H1 (cell line): ENCODE data around the gene INCENP. TPM values are rescaled to one million over a fixed set of nuclear protein-coding genes. Genes with fewer than 3 reads are reported as not detected.

Source experiments
- CTCF ChIA-PET: fragments of 300-600 bp; sonication (Branson Sonifier 250); formaldehyde crosslinking; loops from one replicate; lab custom pipeline; 2021; ENCODE audit not compliant: partially characterized antibody; lab: Charles Lee
- POLR2A ChIA-PET: fragments of 300-600 bp; sonication (Branson Sonifier 250); formaldehyde crosslinking; loops from one replicate; lab custom pipeline; 2021; ENCODE audit warnings: inconsistent platforms; ENCODE audit not compliant: partially characterized antibody; lab: Charles Lee
- DNase-seq, 2 experiments: peaks; one replicate each; pipeline versions ENCODE4 v3.0.0 to v3.0.0-alpha.2; 2010 to 2022; ENCODE audit warnings: low spot score in 2 of 2, low read depth in 1 of 2, mixed read lengths in 1 of 2
- FAIRE-seq: peaks from 2 replicates; lab custom pipeline; 2011; peaks lifted over from hg19 to GRCh38; lab: Jason Lieb, UNC
- H2AFZ ChIP-seq: 2 replicates; pipeline ENCODE4 v1.8.1; 2012; ENCODE audit warnings: low read length, inconsistent platforms
- H2AK5ac ChIP-seq: 2 replicates; pipeline ENCODE4 v1.6.1; 2013; ENCODE audit warnings: low read depth, low read length
- H2BK120ac ChIP-seq: replicated peaks from 2 replicates; pipeline ENCODE3; 2013; ENCODE audit warnings: low read depth, low read length, inconsistent platforms
- H2BK12ac ChIP-seq: 2 replicates; pipeline ENCODE4 v1.6.1; 2013; ENCODE audit warnings: low read depth, low read length
- H2BK15ac ChIP-seq: 2 replicates; pipeline ENCODE4 v1.6.1; 2013; ENCODE audit warnings: low read length
- H2BK20ac ChIP-seq: 2 replicates; pipeline ENCODE4 v1.6.1; 2013; ENCODE audit warnings: low read length
- H2BK5ac ChIP-seq: 2 replicates; pipeline ENCODE4 v1.6.1; 2013; ENCODE audit warnings: low read depth, low read length
- H3K14ac ChIP-seq: 2 replicates; pipeline ENCODE4 v1.6.1; 2013; ENCODE audit warnings: inconsistent platforms; ENCODE audit not compliant: insufficient read length
- H3K18ac ChIP-seq: 2 replicates; pipeline ENCODE4 v1.6.1; 2013; ENCODE audit warnings: low read length; ENCODE audit errors: extremely low read depth
- H3K23ac ChIP-seq: 2 replicates; pipeline ENCODE4 v1.6.1; 2013; ENCODE audit warnings: inconsistent platforms; ENCODE audit not compliant: insufficient read length
- H3K23me2 ChIP-seq: 2 replicates; pipeline ENCODE4 v1.6.1; 2013; ENCODE audit warnings: low read depth, low read length
- H3K27ac ChIP-seq: 2 replicates; pipeline ENCODE4 v1.6.1; 2011; ENCODE audit warnings: low read depth, low read length, inconsistent platforms
- H3K27me3 ChIP-seq, 4 experiments: replicated peaks in 1 of 4; 1 replicate in 1 of 4; 2 replicates in 3 of 4; pipeline versions ENCODE4 v1.6.1 to v1.8.1; 2011 to 2013; ENCODE audit warnings: low read length in 3 of 4, mild to moderate bottlenecking in 3 of 4, inconsistent platforms in 2 of 4, mixed read lengths in 2 of 4, moderate library complexity in 1 of 4; ENCODE audit not compliant: control insufficient read depth in 3 of 4, insufficient read depth in 3 of 4; ENCODE audit errors: extremely low read depth in 1 of 4
- H3K36me3 ChIP-seq, 4 experiments: 2 replicates each; pipeline versions ENCODE4 v1.6.1 to v1.8.1; 2011 to 2013; ENCODE audit warnings: mild to moderate bottlenecking in 4 of 4, low read length in 3 of 4, moderate library complexity in 2 of 4, control low read depth in 1 of 4, inconsistent platforms in 1 of 4; ENCODE audit not compliant: insufficient read depth in 4 of 4, control insufficient read depth in 2 of 4
- H3K4ac ChIP-seq: replicated peaks from 2 replicates; pipeline ENCODE3; 2013; ENCODE audit warnings: low read length, low read depth, mixed read lengths, inconsistent platforms; ENCODE audit not compliant: insufficient read length
- H3K4me1 ChIP-seq, 4 experiments: replicated peaks in 1 of 4; 1 replicate in 1 of 4; 2 replicates in 3 of 4; pipeline versions ENCODE4 v1.6.1 to v1.8.1; 2011 to 2013; ENCODE audit warnings: low read length in 3 of 4, inconsistent platforms in 2 of 4, mixed read lengths in 1 of 4; ENCODE audit not compliant: insufficient read depth in 4 of 4, control insufficient read depth in 3 of 4
- H3K4me2 ChIP-seq, 2 experiments: 2 replicates each; pipeline versions ENCODE4 v1.6.1 to v1.8.1; 2011 to 2013; ENCODE audit warnings: low read depth in 2 of 2, low read length in 2 of 2, control low read depth in 1 of 2, inconsistent platforms in 1 of 2, mild to moderate bottlenecking in 1 of 2; ENCODE audit not compliant: insufficient read depth in 1 of 2
- H3K4me3 ChIP-seq, 4 experiments: fragments of 200-600, 300-600 bp in 1 of 4; sonication (generic), shearing (Covaris generic), sonication (Bioruptor Twin) in 1 of 4; 2 replicates each; pipeline versions ENCODE4 v1.5.1 to v1.8.1; 2011 to 2016; ENCODE audit warnings: low read length in 4 of 4, low read depth in 3 of 4, control low read depth in 2 of 4, inconsistent platforms in 2 of 4, mild to moderate bottlenecking in 2 of 4, mixed read lengths in 1 of 4, moderate library complexity in 1 of 4; ENCODE audit not compliant: insufficient read depth in 2 of 4; ENCODE audit errors: extremely low read depth in 1 of 4
- H3K56ac ChIP-seq: replicated peaks from 2 replicates; pipeline ENCODE3; 2013; ENCODE audit warnings: low read depth, mild to moderate bottlenecking, mixed read lengths, low read length, inconsistent platforms; ENCODE audit not compliant: insufficient read length
- H3K79me1 ChIP-seq: 2 replicates; pipeline ENCODE4 v1.6.1; 2013; ENCODE audit warnings: low read depth, low read length, control low read depth
- H3K79me2 ChIP-seq, 2 experiments: 2 replicates each; pipeline versions ENCODE4 v1.6.1 to v1.8.1; 2012 to 2013; ENCODE audit warnings: low read length in 2 of 2, mild to moderate bottlenecking in 2 of 2, inconsistent platforms in 1 of 2; ENCODE audit not compliant: insufficient read depth in 2 of 2, control insufficient read depth in 1 of 2
- H3K9ac ChIP-seq, 4 experiments: replicated peaks in 1 of 4; 1 replicate in 1 of 4; 2 replicates in 3 of 4; pipeline versions ENCODE4 v1.6.1 to v1.8.1; 2011 to 2013; ENCODE audit warnings: low read depth in 3 of 4, low read length in 3 of 4, control low read depth in 2 of 4, mild to moderate bottlenecking in 2 of 4, moderate library complexity in 2 of 4, inconsistent platforms in 1 of 4; ENCODE audit errors: extremely low read depth in 1 of 4
- H3K9me3 ChIP-seq, 2 experiments: 2 replicates each; pipeline versions ENCODE4 v1.6.1 to v1.8.1; 2012 to 2013; ENCODE audit warnings: mild to moderate bottlenecking in 2 of 2, moderate library complexity in 2 of 2, control low read depth in 1 of 2, inconsistent platforms in 1 of 2, low read depth in 1 of 2, low read length in 1 of 2, mixed read lengths in 1 of 2; ENCODE audit not compliant: insufficient read depth in 2 of 2
- H4K20me1 ChIP-seq, 2 experiments: replicated peaks in 1 of 2; 2 replicates each; pipeline versions ENCODE3 to v1.8.1; 2011 to 2013; ENCODE audit warnings: inconsistent platforms in 2 of 2, low read length in 2 of 2, mild to moderate bottlenecking in 1 of 2; ENCODE audit not compliant: insufficient read depth in 2 of 2, control insufficient read depth in 1 of 2
- H4K5ac ChIP-seq: 2 replicates; pipeline ENCODE4 v1.6.1; 2013; ENCODE audit warnings: low read length, low read depth, mixed read lengths, inconsistent platforms; ENCODE audit not compliant: insufficient read length
- H4K8ac ChIP-seq: 2 replicates; pipeline ENCODE4 v1.8.0; 2013; ENCODE audit warnings: mild to moderate bottlenecking, moderate library complexity, low read length, inconsistent platforms; ENCODE audit not compliant: insufficient read depth; ENCODE audit errors: extremely low read depth
- H4K91ac ChIP-seq: replicated peaks from 2 replicates; pipeline ENCODE3; 2013; ENCODE audit warnings: low read length, mixed read lengths, inconsistent platforms; ENCODE audit not compliant: insufficient read length
- CBX5 ChIP-seq: fragments of 300-800, 300-1000 bp; sonication (generic); IDR thresholded peaks from 2 replicates; pipeline ENCODE4 v1.7.1; 2016; ENCODE audit warnings: antibody characterized with exemption, low read length, low read depth
- CBX8 ChIP-seq: fragments of 300-800, 300-1000 bp; sonication (generic); IDR thresholded peaks from 2 replicates; pipeline ENCODE4 v1.7.1; 2016; ENCODE audit warnings: low read depth, low read length, borderline replicate concordance
- CREB1 ChIP-seq: IDR thresholded peaks from 2 replicates; pipeline ENCODE4 v1.6.1; 2012; ENCODE audit warnings: inconsistent platforms
- E2F6 ChIP-seq: IDR thresholded peaks from 2 replicates; pipeline ENCODE4 v1.6.1; 2012; ENCODE audit warnings: inconsistent platforms
- EZH2 ChIP-seq: fragments of 200-600 bp; sonication (generic); IDR thresholded peaks from 2 replicates; pipeline ENCODE4 v1.7.1; 2012; ENCODE audit warnings: low read depth, mild to moderate bottlenecking, moderate library complexity, low read length, inconsistent platforms; ENCODE audit not compliant: severe bottlenecking
- JUND ChIP-seq: IDR thresholded peaks from 2 replicates; pipeline ENCODE4 v1.6.1; 2011; ENCODE audit warnings: mild to moderate bottlenecking, improper control_type of control experiment, low read length
- KDM5A ChIP-seq: fragments of 200-600 bp; IDR thresholded peaks from 2 replicates; pipeline ENCODE4 v1.7.1; 2012; ENCODE audit warnings: mild to moderate bottlenecking, low read length, inconsistent platforms, mixed read lengths
- POU5F1 ChIP-seq: IDR thresholded peaks from 2 replicates; pipeline ENCODE4 v1.6.1; 2011; ENCODE audit warnings: low read depth, mild to moderate bottlenecking, low read length, moderate library complexity
- SAP30 ChIP-seq: fragments of 300-600 bp; sonication (generic); IDR thresholded peaks from 2 replicates; pipeline ENCODE4 v1.7.1; 2012; ENCODE audit warnings: low read length, moderate library complexity, mild to moderate bottlenecking, inconsistent platforms; ENCODE audit not compliant: insufficient read depth, insufficient replicate concordance
- SIRT6 ChIP-seq: IDR thresholded peaks from one replicate; pipeline ENCODE4 v1.7.1; 2012; ENCODE audit warnings: low read length, inconsistent platforms
- WGBS, 2 experiments: shearing (Covaris generic) in 1 of 2; methylation state at CpG; one replicate each; pipeline versions ENCODE4 v1.1.6 to v1.1.7; 2013 to 2015; ENCODE audit warnings: low lambda C conversion rate in 2 of 2, mixed read lengths in 2 of 2, inconsistent platforms in 1 of 2, low coverage in 1 of 2, missing lambda C conversion rate in 1 of 2; ENCODE audit not compliant: insufficient replicate concordance in 2 of 2, insufficient coverage in 1 of 2, insufficient read length in 1 of 2; ENCODE audit errors: extremely low coverage in 1 of 2, missing lambda C conversion rate in 1 of 2; 5-methylcytosine and 5-hydroxymethylcytosine counted together
- polyA plus RNA-seq, 7 experiments: library from polyadenylated mRNA; depleted of rRNA in 3 of 7; stranded (reverse) in 5 of 7; unstranded in 2 of 7; fragments of >200 nt in 5 of 7; fragments of 200-250 nt in 2 of 7; gene quantifications; 1 replicate in 5 of 7; 2 replicates in 1 of 7; 4 replicates in 1 of 7; pipeline versions ENCODE4 v1.2.1 to v1.2.3, GENCODE V29; 2011 to 2013; ENCODE audit warnings: missing spikeins in 2 of 7, mixed read lengths in 2 of 7
- total RNA-seq: library from RNA; stranded (reverse); fragmentation: NEBNext Ultra II Directional; extraction: Animal tissue kit (Norgen Biotek cat#: 25700); gene quantifications from 2 replicates; pipeline ENCODE4 v1.2.1, GENCODE V29; 2021

INCENP gene
- total and polyA plus RNA-seq, 2 of the 8 experiments (the other 6 are each of a cell fraction or from before 2014, with no cell fraction given), result 25.4 to 132 TPM

GRCh38 chr11:62130283-62131169, 6.7 kb downstream of the INCENP start:
- H4K20me1 ChIP-seq, result peaks cover 31 to 39% of the 10 kb centered on the region in 2 experiments
- 91% methylated on average over 23 of the region's 34 CpGs; no CpG with 5 or more reads in 1 of the 2 experiments for WGBS, 2 experiments
- CTCF ChIA-PET, result interaction anchor here (0.7 to 1.8 kb wide), 10 partner anchors 9 to 284 kb away, joined by 3 to 6 read pairs (median 4); no protein-coding TSS in a partner anchor
- TF ChIP-seq CBX8, result no peak
- no peak for TF ChIP-seq JUND
- no peak for TF ChIP-seq SAP30
- TF ChIP-seq E2F6, result no peak
- no peak for TF ChIP-seq POU5F1
- no peak for TF ChIP-seq KDM5A
- TF ChIP-seq CREB1, result no peak
- no peak for TF ChIP-seq CBX5
- no peak for TF ChIP-seq SIRT6
- TF ChIP-seq EZH2, result no peak

More at GRCh38 chr11:62130283-62131169, 6.7 kb downstream of the INCENP start:
- Histone ChIP-seq H3K27me3 (no peaks in the 10 kb centered on the region), H3K4me1 (peaks cover 0 to 5% (median 3%) of the 10 kb centered on the region in 4 experiments; a peak in 2 of 7 replicates), H3K79me2 (peaks cover 31 to 95% of the 10 kb centered on the region in 2 experiments), H2AFZ (no peak overlapping the region), H3K23ac (no peak overlapping the region), H3K4ac (no peak overlapping the region), H2BK120ac (no peak overlapping the region), H4K8ac (no peak overlapping the region; the same call in 1 of the 2 replicates), H2BK15ac (no peak overlapping the region), H3K4me2 (no peak overlapping the region), H3K27ac (no peak overlapping the region), H2BK12ac (no peak overlapping the region), H3K23me2 (no peaks in the 10 kb centered on the region), H2BK5ac (no peak overlapping the region), H3K56ac (no peak overlapping the region), H4K91ac (no peak overlapping the region), H3K18ac (no peak overlapping the region), H3K4me3 (no peak overlapping the region), H3K14ac (no peak overlapping the region), H3K79me1 (peaks cover 34% of the 10 kb centered on the region), H3K9me3 (no peaks in the 10 kb centered on the region), H4K5ac (no peak overlapping the region), H2AK5ac (no peak overlapping the region), H2BK20ac (no peak overlapping the region), H3K9ac (no peak overlapping the region; a peak in 1 of 7 replicates), H3K36me3 (peaks cover 20 to 33% (median 31%) of the 10 kb centered on the region in 4 experiments)
- DNase-seq, result no peak
- POLR2A ChIA-PET, result interaction anchor here (0.7 kb wide), 1 partner anchor 323 kb away, joined by 3 read pairs; no protein-coding TSS in a partner anchor
- no peak for FAIRE-seq
